Heart left ventricle (tissue), 13 donors: ENCODE results near the gene TECR.

ENCODE experiments used
- CTCF ChIP-seq, 12 donors: fragments of 200-600 bp; sonication (generic) in 4 of 12; IDR thresholded peaks; one replicate each; pipeline versions ENCODE4 v1.5.0 to v1.8.0; 2018 to 2022; ENCODE audit warnings: antibody characterized with exemption in 12 of 12, mild to moderate bottlenecking in 5 of 12
- POLR2A ChIP-seq, 2 donors: fragments of 450-650 bp; IDR thresholded peaks; one replicate each; pipeline ENCODE4 v1.6.1; 2017; ENCODE audit warnings: antibody characterized with exemption in 2 of 2, mild to moderate bottlenecking in 2 of 2, moderate library complexity in 2 of 2
- donor health status: ischemic (EF 13 %, LVEDD 7.1; RV severe dilation, severe dysfunction).
- donor health status: DM: no; HTN: yes; CAD: no.
- donor health status: DM: no; HTN: no; CAD: no.
- donor health status: ischemic (EF 25% LVEDD 6.9; RV normal size, moderate dysfunction).
- donor health status: ischemic (EF 25% LVEDD 5.7; RV mildly dilated, moderate dysfunction).
- donor health status: ischemic (EF 35%, LVEDD 5.7; RV mildly dilated, moderate dysfunction).
- donor health status: nonischemic (EF 11% LVEDD 7.7; RV severe dilation, severe dysfunction).
- donor health status: DM: yes; HTN: yes; CAD: no.
- donor health status: PGD.
- donor health status: ischemic (EF 29% LVEDD 5.4; RV normal size, mild dysfunction).
- donor health status: nonischemic (EF 23%, LVEDD 6.1; RV moderate dilation, normal function).

DNA sequence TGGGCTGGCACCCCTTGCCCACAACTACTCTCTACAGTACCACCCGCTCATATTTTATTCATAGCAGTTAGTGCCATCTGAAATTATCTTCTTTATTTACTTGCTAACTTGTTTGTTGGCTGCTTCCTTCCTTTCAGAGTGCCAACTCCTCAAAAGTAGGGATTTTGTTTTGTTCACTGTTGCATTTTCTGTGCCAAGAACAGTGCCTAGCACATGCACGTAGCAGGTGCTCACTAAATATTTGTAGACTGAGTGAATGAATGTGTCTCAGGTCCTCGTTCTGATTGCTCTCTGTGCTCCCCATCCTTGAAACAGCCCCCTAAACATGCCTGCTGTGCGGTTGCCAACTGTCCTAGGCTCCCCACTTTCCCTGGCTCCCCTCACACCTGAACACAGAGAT, 35.0 kb upstream of the TECR start:
- TF ChIP-seq POLR2A (IDR thresholded peaks at IDR 0.05) (no peak), CTCF (IDR thresholded peaks at IDR 0.05) (no peak)
